CD4-positive, alpha-beta T cell treated with Interleukin-4 for 1 hour (primary cell): ENCODE data around the gene IPO4.

ENCODE experiments used
- DNase-seq, 2 donors: peaks; one replicate each; pipeline ENCODE4 v3.0.0-alpha.2; 2020 to 2022

The IPO4 gene

DNA sequence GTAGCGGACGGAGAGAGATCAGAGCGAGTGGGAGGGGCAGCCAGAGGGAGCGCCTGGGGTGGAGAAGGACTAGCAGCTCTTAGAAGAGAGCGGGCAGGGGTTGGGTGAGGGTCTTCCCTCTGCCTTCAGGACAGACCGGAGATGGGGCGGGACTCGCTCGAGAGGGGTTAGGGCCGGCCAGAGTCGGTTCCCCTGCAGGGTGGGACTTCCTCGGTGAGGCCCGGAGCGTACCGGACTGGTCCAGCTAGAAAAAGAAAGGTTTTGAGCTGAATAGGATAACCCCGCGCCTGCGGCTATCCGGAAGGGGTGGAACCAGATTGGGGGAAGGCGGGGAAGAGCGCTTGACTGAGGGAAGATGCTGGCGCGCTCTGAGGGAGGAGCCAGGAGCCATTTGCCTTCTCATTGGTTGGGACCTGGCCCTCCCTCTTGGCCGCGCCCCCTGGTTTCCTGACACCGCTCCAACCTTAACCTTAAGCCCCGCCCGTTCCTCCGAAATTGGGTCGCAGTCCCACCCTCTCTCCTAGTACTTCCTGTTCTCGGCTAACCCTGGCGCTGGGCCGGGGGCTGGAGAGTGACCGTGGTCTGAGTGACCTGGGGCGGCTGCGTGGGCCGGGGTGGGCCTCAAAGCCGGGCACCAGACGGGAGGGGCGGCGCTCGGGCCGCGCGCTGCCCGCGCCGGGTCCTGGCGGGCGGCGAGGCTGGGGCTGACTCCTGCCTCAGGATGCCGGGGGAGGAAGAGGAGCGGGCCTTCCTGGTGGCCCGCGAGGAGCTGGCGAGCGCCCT is 41.4 kb downstream of the IPO4 start, which contains the start of gene RNF31:
Gene RNF31 (plus strand): TSS at position 521 of the 783 bp plus-strand sequence. CDS start 201 bp downstream, at position 722.
- DNase-seq: peak; percentile 97

GRCh38 chr14:24146453-24146977 is 42.1 kb downstream of the IPO4 start, which contains the start of gene PSME2:
Gene PSME2 (minus strand): TSS chr14:24146610. CDS start chr14:24146581, 29 bp downstream.
- peak; percentile 91 for DNase-seq

- no peak for DNase-seq
Measured at GRCh38 chr14:24145690-24146452, 42.7 kb downstream of the IPO4 start.

DNA sequence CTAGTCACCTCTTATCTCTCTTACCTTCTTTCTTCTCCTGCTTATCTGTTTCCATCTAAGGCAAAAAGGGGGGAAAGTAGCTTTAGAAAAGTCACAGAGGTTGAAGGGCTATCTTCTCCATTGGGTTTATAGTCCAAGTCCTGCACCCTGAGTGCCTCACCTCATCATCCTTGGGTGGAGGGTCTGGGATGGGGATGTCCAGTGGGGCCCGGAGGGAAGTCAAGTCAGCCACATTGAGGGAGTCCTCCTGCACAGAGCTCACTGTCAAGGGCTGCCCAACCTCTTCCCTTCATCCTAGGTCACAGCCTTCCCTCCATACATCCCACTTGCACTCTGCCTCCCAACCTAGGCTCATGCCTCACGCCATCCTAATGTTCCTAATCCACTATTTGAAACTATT is 43.4 kb downstream of the IPO4 start:
- no peak for DNase-seq

GRCh38 chr14:24144451-24144850 is 44.2 kb downstream of the IPO4 start:
- DNase-seq: no peak

- no peak for DNase-seq
Measured at GRCh38 chr14:24143511-24143910, 45.1 kb downstream of the IPO4 start.

DNA sequence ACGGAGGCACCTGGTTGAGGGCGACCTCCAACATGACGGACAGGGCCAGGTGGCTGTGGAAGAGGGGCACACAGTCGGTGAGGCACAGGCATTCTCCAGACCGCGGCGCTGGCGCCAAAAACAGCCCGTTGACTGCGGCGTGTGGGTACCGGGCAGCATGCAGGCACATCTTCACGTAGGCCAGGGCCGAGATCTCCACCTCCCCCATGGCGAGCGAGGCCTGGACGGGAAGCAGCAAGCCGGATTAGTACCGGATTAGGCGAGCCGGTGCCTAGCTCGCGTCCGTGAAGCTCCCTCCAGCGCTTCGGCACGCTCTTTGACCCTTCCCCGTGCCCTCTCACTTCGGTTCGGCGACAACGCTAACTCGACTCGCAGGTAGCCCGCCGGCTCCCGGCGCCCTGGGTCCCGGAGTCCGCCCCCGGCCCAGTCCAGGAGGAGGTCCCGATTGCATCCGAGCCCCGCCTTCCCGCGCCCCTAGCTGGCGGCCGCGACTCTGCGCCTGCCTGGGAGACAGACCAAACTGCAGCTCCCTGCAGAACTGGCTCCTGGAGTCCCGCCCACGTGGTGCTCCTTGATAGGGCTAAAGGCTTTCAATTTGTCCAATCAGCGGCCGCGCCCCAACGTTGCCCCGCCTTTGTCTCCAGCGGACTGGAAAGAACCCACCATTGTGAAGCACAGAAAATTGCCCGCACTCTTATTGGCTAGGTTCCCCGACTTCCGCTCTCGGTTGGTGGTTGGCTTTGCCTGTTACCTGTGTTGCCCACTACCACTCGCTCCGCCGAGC is 47.3 kb downstream of the IPO4 start, which contains the start of gene EMC9:
Gene EMC9 (minus strand): TSS at position 495 of the 784 bp plus-strand sequence. CDS start 287 bp downstream, at position 208.
- DNase-seq: peak; percentile 99 to 100

DNA sequence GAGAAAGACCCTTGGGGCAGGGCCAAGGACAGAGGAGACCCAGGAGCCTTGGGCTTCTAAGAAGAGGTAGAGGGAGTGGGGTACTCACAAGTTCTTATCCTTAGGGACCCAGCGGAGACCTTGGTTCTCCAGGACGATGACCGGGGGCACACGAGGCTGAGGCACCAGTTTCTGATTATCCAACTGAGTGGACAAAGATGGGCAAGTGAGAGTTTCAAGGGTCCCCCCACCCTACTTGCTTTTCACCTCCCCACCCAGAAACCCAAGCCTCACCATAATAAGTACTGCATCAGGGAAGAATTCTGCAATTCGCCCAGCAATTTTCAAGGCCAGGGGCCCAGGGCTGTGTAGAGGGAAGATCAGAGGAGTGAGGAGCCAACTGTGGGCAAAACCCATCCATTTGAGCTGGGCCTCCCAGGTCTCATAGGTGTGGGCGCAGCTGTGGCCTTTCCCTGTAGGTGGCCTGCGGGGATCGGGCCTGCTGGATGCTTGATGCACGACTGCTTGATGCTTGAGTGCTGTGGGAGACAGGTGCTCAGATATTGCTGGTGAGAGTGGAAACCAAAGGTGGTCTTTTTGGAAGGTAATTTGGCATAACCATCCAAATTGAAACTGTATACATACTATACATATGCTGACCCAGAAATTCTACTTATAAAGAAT is 49.2 kb downstream of the IPO4 start:
- peak in 1 of 2 donors; percentile 33 for DNase-seq

- DNase-seq: no peak
Measured at GRCh38 chr14:24138396-24139271, 50.0 kb downstream of the IPO4 start.

DNA sequence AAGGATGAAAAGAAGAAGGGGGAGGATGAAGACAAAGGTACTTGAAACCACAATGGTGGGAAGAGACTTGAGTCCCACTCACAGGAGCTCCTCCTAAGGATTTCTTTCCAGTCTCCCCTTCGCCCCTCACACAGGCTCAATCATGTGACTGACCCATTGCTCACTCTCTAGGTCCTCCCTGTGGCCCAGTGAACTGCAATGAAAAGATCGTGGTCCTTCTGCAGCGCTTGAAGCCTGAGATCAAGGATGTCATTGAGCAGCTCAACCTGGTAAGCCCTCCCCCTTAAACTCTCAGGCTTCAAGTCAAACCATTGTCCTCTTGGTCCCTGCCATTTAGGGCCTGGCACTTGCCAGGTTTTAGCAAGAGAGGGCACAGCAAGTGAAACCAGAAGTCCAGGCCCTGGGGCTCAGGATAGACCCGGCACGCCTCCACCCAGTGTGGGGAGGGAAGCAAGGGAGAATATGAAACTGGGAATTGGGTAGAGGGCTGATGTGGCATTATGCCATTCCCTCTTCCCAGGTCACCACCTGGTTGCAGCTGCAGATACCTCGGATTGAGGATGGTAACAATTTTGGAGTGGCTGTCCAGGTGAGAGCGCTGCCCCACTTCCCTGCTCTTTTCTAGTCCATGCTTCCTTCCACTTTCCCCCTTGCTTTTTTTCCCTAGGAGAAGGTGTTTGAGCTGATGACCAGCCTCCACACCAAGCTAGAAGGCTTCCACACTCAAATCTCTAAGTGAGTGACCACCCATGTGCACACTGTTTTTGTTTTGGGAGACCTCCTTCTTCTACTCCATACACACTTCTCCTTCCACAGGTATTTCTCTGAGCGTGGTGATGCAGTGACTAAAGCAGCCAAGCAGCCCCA is 50.9 kb downstream of the IPO4 start:
- DNase-seq: no peak

DNA sequence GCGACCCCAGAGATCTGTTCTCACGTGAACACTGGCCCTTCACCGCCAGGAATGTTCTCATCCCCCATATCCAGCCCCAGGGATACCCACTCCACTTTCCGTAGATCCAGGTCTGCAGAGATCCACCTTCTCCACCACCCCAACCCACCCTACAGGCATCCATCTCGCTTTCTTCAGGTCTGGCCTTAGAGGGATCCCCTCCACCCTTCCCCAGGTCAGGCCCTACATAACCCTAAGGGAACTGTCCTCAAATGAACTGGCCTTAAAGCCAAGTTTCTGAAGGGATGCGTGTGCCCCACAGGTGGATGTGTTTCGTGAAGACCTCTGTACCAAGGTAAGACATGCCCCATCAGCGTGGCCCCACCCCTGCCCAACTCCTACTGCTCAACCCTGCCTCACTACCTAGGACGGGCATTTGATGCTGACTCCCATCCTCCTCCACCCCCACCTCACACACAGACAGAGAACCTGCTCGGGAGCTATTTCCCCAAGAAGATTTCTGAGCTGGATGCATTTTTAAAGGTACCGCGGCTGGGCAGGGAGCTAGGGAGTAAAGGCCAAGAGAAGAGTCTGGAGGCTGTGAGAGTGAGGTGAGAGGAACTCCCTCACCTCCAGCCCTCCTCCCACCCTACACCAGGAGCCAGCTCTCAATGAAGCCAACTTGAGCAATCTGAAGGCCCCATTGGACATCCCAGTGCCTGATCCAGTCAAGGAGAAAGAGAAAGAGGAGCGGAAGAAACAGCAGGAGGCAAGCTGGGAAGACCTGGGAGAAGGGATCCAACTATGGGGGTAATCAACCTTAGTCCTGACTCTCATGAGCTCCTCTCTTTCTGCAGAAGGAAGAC is 51.7 kb downstream of the IPO4 start:
- DNase-seq: no peak

GRCh38 chr14:24135834-24136683 is 52.6 kb downstream of the IPO4 start, which contains the start of gene PSME1:
Gene PSME1 (plus strand): TSS chr14:24136194. CDS start chr14:24136263, 69 bp downstream.
- peak; percentile 92 to 96 for DNase-seq

DNA sequence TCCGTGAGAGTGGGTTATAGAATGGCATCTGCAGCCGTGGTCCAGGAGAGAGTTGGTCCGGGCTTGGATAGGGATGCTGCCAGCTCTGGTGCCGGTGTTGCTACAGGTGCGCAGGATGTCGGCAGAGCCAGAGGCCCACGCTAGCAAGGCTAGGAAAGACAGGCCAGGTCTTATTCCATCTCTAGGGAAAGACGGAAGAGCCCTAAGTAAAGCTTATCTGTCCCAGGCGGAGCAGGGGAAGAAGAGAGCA is 53.1 kb downstream of the IPO4 start:
- DNase-seq: no peak

- no peak for DNase-seq
Measured at GRCh38 chr14:24133735-24134134, 54.9 kb downstream of the IPO4 start.

DNA sequence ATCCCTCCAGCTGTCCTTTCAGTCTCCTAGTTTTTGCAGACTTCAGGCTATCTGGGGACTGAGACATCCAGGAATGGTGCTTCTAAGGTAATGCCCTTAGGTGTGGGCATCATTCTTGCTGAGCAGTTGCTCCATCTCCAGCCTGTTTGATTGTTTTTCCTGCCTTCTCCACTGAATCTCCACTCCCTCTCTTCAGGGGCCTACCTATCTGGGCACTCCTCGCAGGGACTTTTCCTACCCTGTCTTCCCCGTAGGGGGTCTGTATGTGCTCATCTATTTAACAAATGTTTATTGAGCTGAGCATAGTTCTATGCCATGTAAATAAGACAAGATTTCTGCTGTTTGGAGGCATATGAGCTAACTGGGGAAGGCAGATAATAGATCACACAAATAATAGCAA is 55.6 kb downstream of the IPO4 start:
- DNase-seq: no peak

DNA sequence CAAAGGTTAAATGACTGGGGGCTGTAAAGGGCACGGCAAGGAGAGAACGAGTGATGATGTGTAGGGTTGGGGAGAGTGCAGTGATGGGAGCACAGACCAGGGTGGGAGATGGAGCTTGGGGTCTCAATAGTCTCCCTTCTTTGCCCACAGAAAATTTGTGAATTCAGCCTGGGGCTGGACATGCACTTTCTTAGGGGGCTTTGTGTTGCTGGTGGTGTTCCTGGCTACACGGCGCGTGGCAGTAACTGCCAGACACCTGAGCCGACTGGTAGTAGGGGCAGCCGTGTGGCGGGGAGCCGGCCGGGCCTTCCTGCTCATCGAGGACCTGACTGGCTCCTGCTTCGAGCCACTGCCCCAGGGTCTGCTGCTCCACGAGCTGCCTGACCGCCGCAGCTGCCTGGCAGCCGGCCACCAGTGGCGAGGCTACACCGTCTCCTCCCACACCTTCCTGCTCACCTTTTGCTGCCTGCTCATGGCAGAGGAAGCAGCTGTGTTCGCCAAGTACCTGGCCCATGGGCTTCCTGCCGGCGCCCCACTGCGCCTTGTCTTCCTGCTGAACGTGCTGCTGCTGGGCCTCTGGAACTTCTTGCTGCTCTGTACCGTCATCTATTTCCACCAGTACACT is 56.4 kb downstream of the IPO4 start:
- DNase-seq: peak; percentile 17 to 30

GRCh38 chr14:24131549-24131966 is 57.1 kb downstream of the IPO4 start:
- no peak for DNase-seq
